ENCODE measurements around the gene FARP2. TPM values are rescaled to one million over a fixed set of nuclear protein-coding genes. Genes with fewer than 3 reads are reported as not detected.
A peak's percentile ranks its signal among the peaks of the same experiment; 100 is the strongest.
"Not testable (repeated sequence)": the region's sequence is repeated elsewhere in the genome, so short reads cannot be mapped to it uniquely, and the experiment has no call there.

FARP2 gene
- total RNA-seq, 6 experiments from 2014 or later = 13.3 to 41.3 (median 28.7) TPM

DNA sequence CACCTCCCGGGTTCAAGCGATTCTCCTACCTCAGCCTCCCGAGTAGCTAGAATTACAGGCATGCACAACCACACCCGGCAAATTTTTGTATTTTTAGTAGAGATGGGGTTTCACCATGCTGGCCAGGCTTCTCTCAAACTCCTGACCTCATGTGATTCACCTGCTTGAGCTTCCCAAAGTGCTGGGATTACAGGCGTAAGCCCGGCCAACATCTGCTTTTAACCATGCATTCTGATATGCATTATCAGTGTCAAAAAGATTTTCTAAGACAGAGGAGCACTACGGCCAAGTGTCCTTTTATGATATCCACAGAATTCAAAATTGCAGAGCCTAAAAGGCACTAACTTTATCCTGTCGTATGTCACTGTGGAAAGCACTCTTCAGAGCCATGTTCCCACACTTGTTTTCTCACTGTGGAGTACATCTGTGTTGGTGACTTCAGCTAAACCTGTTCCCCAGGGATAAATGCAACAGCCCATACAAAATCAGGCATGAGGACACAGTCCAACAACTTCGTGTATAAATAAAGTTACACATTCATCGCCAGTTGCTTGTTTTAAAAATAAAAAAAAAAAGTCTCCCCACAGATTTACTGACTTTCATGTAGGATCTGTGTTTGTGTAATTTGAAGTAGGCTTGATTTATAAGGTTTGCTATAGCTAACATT lies 95.9 kb downstream of the FARP2 start:
- TF ChIP-seq POLR2A (IDR thresholded peaks at IDR 0.05) = no peak
- TF ChIP-seq, protein P1, sequence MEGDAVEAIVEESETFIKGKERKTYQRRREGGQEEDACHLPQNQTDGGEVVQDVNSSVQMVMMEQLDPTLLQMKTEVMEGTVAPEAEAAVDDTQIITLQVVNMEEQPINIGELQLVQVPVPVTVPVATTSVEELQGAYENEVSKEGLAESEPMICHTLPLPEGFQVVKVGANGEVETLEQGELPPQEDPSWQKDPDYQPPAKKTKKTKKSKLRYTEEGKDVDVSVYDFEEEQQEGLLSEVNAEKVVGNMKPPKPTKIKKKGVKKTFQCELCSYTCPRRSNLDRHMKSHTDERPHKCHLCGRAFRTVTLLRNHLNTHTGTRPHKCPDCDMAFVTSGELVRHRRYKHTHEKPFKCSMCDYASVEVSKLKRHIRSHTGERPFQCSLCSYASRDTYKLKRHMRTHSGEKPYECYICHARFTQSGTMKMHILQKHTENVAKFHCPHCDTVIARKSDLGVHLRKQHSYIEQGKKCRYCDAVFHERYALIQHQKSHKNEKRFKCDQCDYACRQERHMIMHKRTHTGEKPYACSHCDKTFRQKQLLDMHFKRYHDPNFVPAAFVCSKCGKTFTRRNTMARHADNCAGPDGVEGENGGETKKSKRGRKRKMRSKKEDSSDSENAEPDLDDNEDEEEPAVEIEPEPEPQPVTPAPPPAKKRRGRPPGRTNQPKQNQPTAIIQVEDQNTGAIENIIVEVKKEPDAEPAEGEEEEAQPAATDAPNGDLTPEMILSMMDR (IDR thresholded peaks at IDR 0.05) = no peak
- Histone ChIP-seq H3K36me3 (peaks cover 0 to 4% (median 0%) of the 10 kb centered on the region in 4 donors), H3K27ac (no peak overlapping the region), H3K4me1 (peaks cover 0 to 12% (median 0%) of the 10 kb centered on the region in 4 donors), H3K27me3 (no peaks in the 10 kb centered on the region), H3K4me3 (no peak overlapping the region), H3K9me3 (no peaks in the 10 kb centered on the region)
- intact Hi-C loops (cut with DNase I) = loop anchor here in 1 of 2 donors (2.0 kb wide), 1 partner anchor 13 kb away; no protein-coding TSS in a partner anchor
- ATAC-seq (no peak), DNase-seq (no peak)
- 72% methylated on average over 10 of the region's 10 CpGs for WGBS (ENCODE audit: insufficient coverage, low coverage, low lambda C conversion rate, missing lambda C conversion rate)

DNA sequence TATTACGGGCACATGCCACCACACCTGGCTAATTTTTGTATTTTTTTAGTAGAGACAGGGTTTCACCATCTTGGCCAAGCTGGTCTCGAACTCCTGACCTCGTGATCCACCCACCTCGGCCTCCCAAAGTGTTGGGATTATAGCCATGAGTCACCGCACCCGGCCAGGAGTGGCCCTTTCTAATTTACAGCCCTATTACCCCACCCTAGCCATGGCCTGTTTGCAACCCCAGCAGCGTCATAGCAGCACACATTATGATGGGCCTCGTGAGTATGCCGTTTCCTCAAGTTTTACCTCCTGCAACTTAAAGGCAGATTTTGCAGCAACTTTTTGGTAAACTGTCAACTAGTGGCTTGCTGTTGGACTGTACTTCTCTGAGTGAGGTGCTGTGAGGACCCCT lies 97.8 kb downstream of the FARP2 start:
- H3K36me3 ChIP-seq; H3K27ac ChIP-seq; DNase-seq; intact Hi-C loops (cut with DNase I); H3K9me3 ChIP-seq; H3K27me3 ChIP-seq; H3K4me3 ChIP-seq; ATAC-seq: not testable (repeated sequence)
- WGBS (ENCODE audit: insufficient coverage, low coverage, low lambda C conversion rate, missing lambda C conversion rate) = 100% methylated on average over 6 of the region's 9 CpGs
- H3K4me1 ChIP-seq = peaks cover 0 to 12% (median 0%) of the 10 kb centered on the region in 4 donors

DNA sequence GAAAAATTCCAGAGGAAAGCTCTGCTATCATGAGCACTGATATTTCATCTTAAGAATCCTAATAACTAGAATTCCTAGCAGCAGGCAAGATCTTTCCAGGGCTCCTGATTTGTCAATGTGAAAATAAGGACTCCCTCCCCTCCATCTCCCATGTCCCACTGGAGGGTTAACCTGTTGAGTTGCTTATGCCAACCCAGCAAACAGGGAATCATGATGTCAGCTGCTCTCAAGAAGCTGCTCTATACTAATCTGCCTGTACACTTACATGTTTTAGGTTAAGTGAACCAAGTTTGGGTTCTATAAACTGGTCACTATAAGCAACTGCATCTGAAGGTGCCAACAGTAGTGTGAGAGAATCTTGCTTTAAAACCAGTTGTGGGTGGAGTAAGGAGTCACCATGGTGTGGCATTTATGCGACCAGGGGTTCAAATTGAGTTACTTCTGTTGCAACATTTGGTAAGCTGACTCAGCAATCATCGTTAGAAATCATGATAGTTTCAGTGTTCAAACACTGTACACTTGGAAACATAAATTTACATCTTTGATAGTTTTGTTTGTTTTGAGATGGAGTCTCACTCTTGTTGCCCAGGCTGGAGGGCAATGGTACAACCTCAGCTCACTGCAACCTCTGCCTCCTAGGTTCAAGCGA lies 98.9 kb downstream of the FARP2 start:
- H3K27me3 ChIP-seq = no peaks in the 10 kb centered on the region
- H3K9me3 ChIP-seq = no peaks in the 10 kb centered on the region
- H3K27ac ChIP-seq = no peak overlapping the region
- no peaks in the 10 kb centered on the region for H3K36me3 ChIP-seq
- TF ChIP-seq, protein P1 (IDR thresholded peaks at IDR 0.05) = no peak
- TF ChIP-seq POLR2A (IDR thresholded peaks at IDR 0.05) = no peak
- WGBS (ENCODE audit: insufficient coverage, low coverage, low lambda C conversion rate, missing lambda C conversion rate) = 8% methylated on average over 2 of the region's 3 CpGs
- H3K4me3 ChIP-seq = no peak overlapping the region
- H3K4me1 ChIP-seq = peaks cover 0 to 12% (median 0%) of the 10 kb centered on the region in 4 donors
- DNase-seq (no peak), ATAC-seq (peak in 1 of 4 donors; percentile 10)
- intact Hi-C loops (cut with DNase I) = no loop called here

DNA sequence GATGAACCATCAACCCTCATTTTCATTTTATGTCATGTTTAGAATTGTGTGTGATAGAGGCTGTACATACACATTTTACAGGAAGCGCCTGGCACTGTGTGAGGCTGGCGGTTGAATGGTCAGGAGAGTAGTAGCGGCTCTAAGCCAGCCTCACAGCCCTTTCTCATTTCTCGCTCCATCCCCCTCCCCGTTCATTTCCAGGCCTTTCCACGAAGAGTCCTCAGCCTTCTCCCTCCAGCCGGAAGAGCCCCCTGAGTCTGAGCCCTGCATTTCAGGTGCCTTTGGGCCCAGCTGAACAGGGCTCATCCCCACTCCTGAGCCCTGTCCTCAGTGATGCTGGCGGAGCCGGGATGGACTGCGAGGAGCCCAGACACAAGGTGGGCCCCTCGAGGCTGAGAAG lies 100.5 kb downstream of the FARP2 start:
- H3K27ac ChIP-seq = no peak overlapping the region
- peaks cover 0 to 5% (median 0%) of the 10 kb centered on the region in 4 donors for H3K4me1 ChIP-seq
- DNase-seq (no peak), ATAC-seq (no peak)
- no peak for TF ChIP-seq POLR2A (IDR thresholded peaks at IDR 0.05)
- TF ChIP-seq, protein P1 (IDR thresholded peaks at IDR 0.05) = no peak
- H3K4me3 ChIP-seq = no peak overlapping the region
- no peaks in the 10 kb centered on the region for H3K27me3 ChIP-seq
- no peaks in the 10 kb centered on the region for H3K36me3 ChIP-seq
- WGBS (ENCODE audit: insufficient coverage, low coverage, low lambda C conversion rate, missing lambda C conversion rate) = 85% methylated on average over 7 of the region's 11 CpGs
- no peaks in the 10 kb centered on the region for H3K9me3 ChIP-seq
- intact Hi-C loops (cut with DNase I) = no loop called here

DNA sequence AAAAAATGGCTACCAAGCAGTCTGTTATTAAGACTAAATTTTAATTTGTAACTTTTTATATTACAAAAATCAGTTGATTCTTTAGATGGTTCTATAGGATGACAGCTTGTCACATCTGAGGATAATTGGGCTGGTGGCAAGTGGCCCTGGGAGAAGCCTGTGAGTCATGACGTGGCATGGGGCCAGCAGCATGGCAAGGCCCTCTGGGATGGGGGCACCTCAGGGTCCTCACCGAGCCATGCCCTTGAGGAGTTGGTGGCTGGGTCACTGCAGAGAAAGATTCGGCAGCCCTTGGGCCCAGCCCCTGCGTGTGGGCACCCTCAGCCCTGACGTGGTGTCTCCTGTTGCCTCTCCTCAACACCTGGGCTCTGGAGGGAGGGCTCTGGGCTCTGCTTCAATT lies 102.6 kb downstream of the FARP2 start:
- no peak for ATAC-seq
- peaks cover 0 to 5% (median 0%) of the 10 kb centered on the region in 4 donors for H3K36me3 ChIP-seq
- no peak for TF ChIP-seq POLR2A (IDR thresholded peaks at IDR 0.05)
- TF ChIP-seq, protein P1 (IDR thresholded peaks at IDR 0.05) = no peak
- H3K27ac ChIP-seq = no peak overlapping the region
- intact Hi-C loops (cut with DNase I) = no loop called here
- peaks cover 0 to 5% (median 0%) of the 10 kb centered on the region in 4 donors for H3K4me1 ChIP-seq
- H3K9me3 ChIP-seq = no peaks in the 10 kb centered on the region
- WGBS (ENCODE audit: insufficient coverage, low coverage, low lambda C conversion rate, missing lambda C conversion rate) = 69% methylated on average over 2 of the region's 5 CpGs
- no peak for DNase-seq
- no peaks in the 10 kb centered on the region for H3K27me3 ChIP-seq
- H3K4me3 ChIP-seq = no peak overlapping the region

Data from right lobe of liver (tissue), 6 donors.